Stromal cell of bone marrow (primary cell): ENCODE measurements around the gene SEH1L.
A peak's percentile ranks its signal among the peaks of the same experiment; 100 is the strongest.
"Not testable (repeated sequence)": the region's sequence is repeated elsewhere in the genome, so short reads cannot be mapped to it uniquely, and the experiment has no call there.

ENCODE experiments used
- DNase-seq: peaks from one replicate; pipeline ENCODE4 v3.0.0-alpha.2; 2012; ENCODE audit warnings: low read depth

Gene SEH1L

DNA sequence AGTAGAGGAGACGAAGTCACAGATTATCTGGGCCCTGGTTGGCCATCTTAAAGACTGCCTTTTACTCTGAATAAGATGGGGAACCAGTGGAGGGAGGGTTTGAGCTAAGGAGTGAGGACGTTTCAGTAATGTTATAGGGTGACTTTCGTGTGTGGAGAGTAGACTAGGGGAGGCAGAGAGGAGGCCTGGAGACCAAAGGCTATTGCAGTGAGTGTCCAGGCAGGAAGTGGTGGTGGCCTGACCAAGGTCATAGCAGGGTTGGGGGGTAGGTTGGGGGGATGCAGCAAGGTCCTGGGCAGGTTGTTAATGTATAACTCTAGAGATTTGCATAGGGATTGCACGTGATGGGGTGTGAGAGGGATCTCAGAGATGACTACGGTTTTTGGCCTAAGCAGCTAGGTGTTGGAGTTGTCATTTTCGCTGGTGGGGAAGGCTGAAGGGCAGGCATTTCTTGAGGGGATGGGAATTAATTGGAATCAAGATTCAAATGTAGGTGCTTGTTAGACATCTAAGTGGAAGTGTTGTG is 48.2 kb downstream of the SEH1L start:
- no peak for DNase-seq

DNA sequence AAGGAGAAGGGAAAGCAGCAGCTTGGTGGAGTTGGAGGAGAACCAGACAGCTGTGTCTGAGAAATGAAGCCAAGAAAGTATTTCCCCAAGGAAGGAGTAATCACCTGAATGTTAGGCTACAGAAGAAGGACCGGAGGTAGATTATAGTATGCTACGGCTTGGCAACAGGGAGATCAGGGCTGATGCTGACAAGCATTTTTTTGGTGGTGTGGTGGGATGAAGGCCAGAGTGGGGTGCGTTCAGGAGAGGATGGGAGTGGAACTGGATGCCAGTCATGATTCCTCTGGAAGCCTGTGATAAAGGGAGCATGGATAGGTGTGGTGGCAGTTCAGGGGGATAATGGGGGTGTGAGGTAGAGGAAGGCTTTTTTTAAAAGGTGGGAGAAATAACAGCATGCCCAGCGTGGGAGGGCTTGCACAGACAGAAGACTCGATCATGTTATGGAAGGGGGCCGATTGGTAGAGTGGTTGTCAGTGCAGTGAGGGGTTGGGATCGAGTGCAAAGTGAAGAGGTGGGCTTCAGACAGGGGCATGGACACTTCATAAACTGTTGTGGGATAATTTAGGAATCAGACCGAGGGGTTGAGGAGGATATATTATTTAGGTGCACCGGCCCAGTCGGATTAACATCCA is 49.0 kb downstream of the SEH1L start:
- DNase-seq: no peak

DNA sequence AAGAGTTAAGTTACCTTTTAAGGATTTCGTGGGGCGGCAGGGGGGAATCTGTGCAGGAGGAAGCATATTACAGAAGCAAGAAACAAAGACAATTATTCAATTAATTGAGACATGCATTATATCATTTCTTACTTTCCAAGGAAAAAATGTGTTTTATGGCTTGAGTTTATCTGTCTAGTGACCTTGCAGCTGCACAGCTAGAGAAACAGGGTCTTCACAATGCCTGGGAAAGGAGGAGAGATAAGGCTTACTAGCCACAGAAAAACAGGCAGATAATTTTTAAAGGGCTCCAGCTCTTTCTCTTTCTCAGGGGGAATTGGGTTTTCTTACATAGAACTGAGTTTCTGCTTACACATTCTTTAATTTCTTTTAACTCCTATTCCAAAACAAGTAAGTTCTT is 49.5 kb downstream of the SEH1L start:
- DNase-seq: not testable (repeated sequence)

DNA sequence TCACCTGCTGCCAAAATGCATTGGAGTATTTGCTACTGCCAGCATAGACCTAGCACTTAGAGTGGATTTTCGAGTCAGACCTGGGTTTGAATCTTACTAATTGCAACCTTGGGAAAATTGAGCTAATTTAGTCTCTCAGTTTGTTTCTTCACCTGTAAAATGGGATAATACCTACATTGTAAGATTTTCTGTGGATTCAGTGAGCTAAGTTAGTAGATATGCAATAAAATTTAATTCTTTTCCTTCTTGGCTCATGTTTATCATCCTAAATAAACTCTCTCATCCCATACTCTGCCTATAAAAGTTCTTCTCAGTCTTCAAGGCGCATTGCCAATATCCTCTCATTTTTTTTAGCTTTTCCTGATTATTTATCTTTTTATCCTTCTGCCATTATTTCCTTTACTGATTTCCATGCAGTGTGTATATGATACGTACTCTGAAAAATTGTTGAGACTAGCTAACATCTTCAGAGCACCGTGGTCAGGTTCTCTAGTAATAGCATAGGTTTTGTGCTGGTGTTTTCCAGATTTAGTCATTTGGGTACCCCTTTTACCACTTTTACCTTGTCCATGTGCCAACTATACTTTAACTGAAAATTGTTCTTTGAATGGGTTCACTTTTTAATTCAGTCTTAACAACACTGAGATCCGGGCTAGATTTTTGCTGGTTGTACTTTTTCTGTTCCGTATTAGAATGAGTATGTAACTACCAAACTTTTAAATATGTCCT is 50.7 kb downstream of the SEH1L start:
- DNase-seq: no peak

DNA sequence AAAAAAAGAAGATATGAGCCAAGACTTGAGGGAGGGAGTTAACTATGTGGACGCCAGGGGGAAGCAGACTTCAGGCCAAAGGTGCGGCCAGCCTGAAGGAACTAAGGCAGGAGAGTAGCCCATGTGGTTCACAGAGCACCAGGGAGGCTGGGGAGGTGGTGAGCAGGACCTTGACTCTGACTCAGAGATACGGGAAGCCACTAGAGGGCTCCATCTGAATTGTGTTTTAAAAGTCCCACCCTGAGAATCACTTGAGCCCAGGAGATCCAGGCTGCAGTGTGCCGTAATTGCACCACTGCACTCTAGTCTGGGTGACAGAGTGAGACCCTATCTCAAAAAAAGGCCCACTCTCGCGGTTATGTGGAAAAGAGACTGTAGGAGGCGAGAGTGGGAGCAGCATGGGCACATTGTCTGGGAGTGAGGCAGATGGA is 55.7 kb downstream of the SEH1L start:
- peak; percentile 21 for DNase-seq

DNA sequence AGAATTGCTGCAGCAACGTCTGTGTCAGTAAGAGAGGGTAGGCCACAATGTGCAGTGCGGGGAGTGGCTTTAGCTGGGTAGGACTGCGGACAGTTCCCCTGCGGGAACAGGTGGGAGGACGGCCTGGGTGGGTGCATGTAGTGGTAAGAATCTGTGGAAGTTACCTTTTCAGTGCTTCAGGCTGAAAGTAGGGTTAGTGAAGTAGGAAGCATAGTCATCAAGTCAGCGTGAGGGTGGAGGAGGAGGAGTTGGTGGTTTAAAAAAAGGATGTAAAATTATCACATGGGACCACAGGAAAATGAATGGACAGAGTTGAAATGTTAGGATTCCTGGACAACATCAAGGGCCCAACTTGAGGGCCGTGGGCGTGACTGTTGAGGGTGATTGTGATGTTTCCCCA is 56.6 kb downstream of the SEH1L start:
- no peak for DNase-seq

DNA sequence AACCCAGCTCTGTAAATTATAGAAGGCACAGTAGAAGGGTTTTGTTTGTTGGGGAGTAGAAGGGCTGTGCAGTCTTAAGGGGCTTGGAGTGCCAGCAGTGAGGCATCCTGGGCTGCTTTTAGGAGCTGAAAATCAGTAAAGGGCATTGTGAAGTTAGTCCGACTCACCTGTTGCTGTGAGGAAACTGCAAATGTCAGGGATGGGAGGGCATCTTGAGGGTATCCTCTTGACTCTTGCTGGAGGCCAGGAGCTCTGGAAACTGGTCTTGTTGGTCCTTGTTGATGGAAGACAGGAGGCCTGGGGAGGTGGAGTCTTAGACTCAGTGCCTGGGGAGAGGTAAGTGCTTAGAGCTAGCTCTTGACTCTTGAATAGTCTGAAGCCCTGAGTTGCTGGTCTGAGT is 57.5 kb downstream of the SEH1L start:
- no peak for DNase-seq

DNA sequence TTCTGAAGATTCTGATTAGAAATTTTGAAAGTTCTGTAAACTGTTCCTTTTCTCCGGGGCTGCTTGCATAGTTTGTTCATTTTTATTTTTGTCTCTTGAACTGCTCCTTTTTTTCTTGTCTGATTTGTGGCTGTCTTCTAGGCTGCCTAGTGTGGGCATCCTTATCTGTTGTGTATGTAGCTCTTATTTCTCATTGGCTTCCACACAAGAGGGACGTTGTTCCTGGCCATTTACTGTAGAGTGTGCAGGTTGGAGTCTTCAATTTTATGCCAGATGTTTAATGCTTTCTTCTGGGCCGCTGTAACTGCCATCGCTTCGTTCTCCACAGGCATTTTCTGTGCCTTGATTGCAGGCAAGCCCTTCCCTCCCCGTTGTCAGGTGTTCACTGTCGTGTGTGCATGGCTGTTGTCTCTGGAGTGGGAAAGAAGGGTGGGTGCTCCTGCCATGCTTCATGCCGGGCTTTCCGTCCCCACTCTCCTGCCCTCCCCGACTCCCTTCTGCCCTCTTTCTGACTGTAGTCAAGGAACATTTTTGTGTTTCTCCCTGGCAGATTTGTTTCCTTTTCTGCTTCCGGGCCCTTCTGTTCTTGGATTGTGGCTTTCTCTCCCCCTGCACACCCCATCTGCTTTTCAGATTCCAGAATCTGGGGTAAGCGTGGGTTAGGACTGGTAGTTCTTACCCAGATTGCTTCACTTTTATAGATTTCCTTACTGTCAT is 58.9 kb downstream of the SEH1L start:
- DNase-seq: no peak

DNA sequence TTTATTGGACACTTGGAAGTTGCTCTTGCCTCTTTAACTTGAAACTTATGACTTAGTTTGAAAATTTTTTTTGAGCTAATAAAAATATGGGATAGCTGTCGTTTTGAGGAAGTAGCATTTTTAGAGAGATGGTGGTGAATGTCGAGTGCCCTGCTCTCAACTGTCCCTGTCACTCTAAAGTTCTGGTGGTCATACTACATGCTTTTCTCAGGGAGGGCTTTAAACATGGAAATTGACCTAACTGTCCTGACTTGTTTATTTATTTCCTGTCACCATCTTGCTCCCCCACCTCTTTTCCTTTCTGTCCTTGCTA is 59.4 kb downstream of the SEH1L start:
- DNase-seq: no peak

DNA sequence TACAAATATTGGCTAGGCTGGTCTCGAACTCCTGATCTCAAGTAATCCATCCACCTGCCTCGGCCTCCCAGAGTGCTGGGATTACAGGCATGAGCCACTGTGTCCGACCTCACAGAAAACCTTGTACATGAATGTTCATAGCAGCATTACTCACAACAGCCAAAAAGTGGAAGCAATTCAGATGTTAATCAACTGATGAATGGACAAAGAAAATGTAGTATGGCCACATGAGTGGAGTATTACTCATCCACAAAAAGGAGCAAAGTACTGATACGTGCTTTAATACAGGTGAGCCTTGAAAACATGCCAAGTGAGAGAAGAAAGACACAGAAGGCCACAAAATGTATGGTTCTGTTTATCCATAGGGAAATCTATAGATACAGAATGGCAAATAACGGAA is 63.9 kb downstream of the SEH1L start:
- DNase-seq: no peak

DNA sequence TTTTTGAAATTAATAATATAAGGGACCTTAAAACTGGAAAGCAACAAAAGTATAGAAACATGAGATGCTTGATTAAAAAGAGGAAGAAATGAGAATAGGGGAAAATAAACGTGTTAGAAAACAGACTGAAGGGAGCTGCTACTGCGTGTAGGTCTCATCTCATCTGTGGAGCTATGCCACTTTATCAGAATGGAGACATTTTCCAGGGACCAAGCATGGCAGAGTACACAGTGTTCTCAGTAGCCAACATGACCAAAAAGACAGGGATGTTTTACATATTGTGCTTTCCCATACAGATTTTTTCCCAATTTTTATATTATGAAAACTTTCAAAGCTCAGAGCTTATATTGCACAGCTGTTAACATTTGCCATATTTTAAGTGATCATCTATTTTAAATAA is 66.4 kb downstream of the SEH1L start:
- no peak for DNase-seq

DNA sequence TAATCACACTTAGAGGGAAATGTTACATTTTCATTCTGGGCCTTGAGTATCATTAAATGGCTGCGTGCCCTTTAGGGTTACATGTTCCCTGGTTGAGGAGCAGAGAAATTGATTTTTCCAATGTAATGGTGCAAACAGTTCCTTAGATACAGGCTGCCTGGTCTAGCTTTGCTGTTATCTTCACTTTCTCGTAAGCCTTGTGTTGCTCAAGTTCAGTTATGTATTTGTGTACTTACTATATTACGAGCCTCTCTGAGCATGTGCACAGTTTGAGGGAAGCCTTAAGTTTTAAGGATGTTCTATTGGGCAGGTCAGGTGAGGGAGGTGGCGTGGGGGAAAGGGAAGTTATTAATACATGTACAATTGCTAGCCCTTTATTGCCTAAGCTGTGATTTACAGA is 67.0 kb downstream of the SEH1L start:
- DNase-seq: no peak

DNA sequence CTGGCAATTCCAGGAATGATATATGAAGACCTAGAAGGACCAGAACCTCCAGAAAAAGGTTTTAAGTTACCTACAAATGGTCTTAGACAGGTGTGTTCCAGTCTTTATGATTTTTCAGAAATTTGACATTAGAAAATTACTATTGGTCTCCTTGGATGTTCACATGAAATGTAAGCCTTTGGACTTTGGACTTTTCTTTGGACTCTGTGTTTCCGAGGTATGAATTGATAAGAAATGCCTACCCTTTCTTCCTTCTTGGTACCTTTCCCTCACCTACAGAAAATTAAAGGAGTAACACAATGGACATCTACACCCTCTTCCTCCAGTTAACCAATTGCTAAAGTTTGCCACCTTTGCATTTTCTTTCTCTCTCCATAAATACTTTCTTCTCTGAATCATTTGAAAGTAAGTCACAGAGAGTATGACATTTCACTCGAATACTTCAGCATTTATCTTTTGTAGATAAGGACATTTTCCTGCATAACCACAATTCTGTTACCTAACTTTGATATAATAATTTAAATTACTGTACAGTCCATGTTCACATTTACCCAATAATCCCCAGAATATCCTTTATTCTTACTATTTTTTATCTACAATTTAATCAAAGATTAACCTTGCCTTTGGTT is 69.5 kb downstream of the SEH1L start:
- no peak for DNase-seq

DNA sequence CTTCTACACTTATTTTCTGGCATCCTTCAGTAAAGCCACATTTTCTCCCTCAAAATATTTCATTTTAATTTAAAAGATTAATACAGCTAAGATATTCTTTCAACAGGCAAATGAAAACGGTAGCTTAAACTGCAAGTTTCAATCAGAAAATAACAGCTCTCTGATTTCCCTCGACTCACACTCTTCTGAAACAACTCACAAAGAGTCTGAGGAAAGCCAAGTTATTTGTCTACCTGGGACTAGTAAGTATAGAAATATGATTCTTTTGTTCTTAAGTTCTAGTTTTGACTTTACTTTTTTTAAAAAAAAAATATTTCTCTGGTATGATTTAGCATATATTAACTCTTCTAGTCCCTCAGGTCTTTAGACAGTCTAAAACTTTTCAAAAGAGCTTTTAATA is 70.6 kb downstream of the SEH1L start:
- DNase-seq: no peak

DNA sequence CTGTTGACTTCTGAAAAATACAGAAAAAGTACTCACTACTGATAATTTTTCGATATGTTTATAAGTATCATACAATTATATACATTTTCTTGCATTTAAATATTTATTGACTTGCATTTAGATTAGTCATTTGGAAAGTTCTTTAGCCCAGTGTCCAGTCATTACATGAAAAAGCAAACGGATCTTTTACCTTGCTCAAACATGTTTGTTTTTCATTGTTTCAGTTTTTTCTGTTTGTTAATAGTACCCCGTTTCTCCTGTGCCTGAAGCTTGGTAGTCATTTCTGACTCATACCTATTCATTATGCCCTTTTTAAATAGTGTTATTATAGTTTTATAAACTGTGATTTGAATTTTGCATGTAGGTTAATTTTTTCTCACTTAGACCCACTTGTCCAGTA is 71.5 kb downstream of the SEH1L start:
- no peak for DNase-seq

DNA sequence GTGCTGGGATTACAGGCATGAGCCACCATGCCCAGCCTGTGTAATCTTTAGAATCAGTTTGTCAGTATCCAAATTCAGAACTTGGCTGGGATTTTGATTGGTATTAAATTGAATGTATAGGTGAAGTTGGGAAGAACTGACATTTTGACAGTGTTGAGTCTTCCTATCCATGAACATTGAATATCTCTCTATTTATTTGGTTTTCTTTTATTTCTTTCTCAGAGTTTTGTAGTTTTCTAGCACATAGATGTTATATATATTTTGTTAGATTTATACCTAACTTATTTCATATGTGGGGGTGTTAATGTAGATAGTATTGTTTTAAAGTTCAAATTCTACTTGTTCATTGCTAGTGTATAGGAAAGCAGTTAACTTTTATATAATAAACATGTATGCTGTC is 74.8 kb downstream of the SEH1L start:
- no peak for DNase-seq

DNA sequence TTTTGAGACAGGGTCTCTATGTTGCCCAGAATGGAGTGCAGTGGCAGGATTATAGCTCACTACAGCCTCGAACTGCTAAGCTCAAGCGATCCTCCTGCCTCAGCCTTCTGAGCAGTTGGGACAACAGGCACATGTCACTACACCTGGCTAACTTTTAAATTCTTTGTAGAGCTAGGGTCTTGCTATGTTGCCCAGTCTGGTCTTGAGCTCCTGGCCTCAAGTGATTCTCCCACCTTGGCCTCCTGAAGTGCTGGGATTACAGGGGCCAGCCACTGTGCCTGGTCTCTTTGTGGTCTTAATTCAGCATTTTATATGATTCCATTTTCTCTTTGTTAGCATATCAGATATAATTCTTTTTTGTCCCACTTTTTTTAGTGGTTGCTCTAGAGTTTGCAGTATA is 77.4 kb downstream of the SEH1L start:
- no peak for DNase-seq

DNA sequence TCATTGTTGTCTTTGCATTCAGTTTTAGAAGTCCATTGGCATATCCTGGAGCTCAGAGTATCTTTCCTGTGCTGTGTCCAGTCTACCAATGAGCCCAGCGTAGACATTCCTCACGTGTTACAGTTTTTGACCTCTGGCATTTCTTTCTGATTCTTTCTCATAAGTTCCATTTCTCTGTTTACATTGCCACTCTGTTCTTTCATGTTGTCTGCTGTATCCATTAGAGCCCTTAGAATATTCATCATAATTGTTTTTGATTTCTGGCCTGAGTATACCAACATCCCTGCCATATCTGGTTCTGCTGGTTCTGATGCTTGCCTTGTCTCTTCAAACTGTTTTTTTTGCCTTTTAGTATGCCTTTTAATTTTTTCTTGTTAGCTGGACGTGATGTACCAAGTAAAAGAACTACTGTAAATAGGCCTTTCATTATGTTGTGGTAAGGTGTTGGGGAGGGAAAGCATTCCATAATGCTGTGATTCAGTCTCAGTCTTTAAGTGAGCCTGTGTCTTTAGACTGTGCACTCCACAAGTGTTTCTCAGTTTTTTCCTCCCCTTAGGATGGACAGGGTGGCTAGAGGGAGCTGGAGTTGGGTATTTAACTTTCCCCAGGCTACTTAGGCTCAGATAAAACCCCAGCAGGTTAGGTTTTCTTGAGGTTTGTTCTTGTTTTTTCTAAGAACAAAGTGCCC is 78.9 kb downstream of the SEH1L start:
- no peak for DNase-seq

DNA sequence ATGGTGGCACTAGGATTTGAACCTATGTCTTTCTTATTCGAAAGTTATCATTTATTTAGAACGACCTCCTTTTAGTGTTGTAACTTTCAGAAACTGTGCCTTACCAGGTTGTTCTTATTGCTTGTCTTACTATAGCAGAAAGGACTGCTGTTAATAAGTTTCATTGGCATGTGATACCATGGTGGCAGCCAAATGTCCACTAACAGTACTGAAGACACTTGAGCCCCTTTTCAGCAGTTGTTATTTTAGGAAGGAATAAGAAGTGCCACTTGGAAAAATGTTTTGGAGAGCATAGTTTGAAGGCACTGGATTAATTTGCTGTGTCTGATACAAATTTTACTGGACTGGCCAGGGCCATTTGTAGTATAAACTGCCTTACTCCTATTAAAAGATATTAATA is 81.1 kb downstream of the SEH1L start:
- no peak for DNase-seq

DNA sequence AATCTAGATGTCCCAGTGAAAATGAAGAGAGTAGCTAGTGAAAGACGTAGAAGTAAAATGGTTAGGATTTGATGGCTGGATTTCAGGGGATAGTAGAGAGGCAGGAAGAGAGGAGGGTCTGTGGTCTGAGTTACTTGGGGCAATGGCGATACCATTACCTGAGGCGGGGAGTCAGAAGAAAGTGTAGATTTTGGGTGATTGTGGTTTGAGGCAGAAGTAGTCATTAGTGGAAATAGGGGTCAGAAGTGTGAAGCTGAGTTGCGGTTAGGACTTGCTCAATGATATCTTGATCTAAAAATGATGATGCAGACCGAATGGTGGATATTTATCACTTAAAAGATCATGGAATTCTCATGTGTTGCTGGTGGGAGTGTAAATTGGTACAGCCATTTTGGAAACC is 84.4 kb downstream of the SEH1L start:
- DNase-seq: no peak

DNA sequence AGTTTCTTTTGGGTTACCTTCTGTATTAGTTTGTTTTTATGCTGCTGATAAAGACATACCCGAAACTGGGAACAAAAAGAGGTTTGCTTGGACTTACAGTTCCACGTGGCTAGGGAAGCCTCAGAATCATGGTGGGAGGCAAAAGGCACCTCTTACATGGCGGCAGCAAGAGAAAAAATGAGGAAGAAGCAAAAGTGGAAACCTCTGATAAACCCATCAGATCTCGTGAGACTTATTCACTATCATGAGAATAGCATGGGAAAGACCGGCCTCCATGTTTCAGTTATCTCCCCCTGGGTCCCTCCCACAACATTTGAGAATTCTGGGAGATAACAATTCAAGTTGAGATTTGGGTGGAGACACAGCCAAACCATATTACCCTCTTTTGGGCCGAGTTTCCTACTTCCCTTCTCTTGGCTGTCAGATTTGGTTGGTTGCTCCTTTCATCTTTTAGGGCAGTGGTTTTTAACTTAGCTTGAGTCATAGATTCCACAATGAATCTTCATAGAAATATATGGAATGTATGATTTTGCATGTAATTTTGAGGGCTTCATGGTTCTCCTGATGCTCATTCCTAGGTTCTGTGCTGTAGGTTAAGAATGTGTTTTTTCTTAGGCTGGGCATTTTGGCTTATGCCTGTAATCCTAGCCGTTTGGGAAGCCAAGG is 87.6 kb downstream of the SEH1L start:
- DNase-seq: no peak
